Measurements from ENCODE around the gene GATD1. TPM values are rescaled to one million over a fixed set of nuclear protein-coding genes. Genes with fewer than 3 reads are reported as not detected.

The GATD1 gene
- total RNA-seq, 2 donors from 2014 or later: 31.9 to 34.4 TPM

- Mint-ChIP-seq H3K27me3 (ENCODE audit: low read depth) (no peaks in the 10 kb centered on the region), H3K4me1 (ENCODE audit: low read depth) (peaks cover 21% of the 10 kb centered on the region), H3K36me3 (ENCODE audit: insufficient read depth in 2 of 2) (peaks cover 0 to 4% of the 10 kb centered on the region in 2 donors), H3K4me3 (peak overlapping the region; percentile 61 to 91), H3K27ac (no peak overlapping the region), H3K9me3 (no peaks in the 10 kb centered on the region)
- ATAC-seq (replicated peaks in 1 of 2): no peak
- no peak for DNase-seq
Measured at GRCh38 chr11:774873-775592, 2.3 kb downstream of the GATD1 start.

GRCh38 chr11:773830-774229 is 3.5 kb downstream of the GATD1 start:
- H3K27me3 Mint-ChIP-seq (ENCODE audit: low read depth): no peaks in the 10 kb centered on the region
- no peak overlapping the region for H3K4me3 Mint-ChIP-seq
- ATAC-seq (replicated peaks in 1 of 2): no peak
- peaks cover 0 to 4% of the 10 kb centered on the region in 2 donors for H3K36me3 Mint-ChIP-seq (ENCODE audit: insufficient read depth in 2 of 2)
- H3K27ac Mint-ChIP-seq: no peak overlapping the region
- no peaks in the 10 kb centered on the region for H3K9me3 Mint-ChIP-seq
- DNase-seq: no peak
- H3K4me1 Mint-ChIP-seq (ENCODE audit: low read depth): peaks cover 21% of the 10 kb centered on the region

- H3K36me3 Mint-ChIP-seq (ENCODE audit: insufficient read depth in 2 of 2): peaks cover 0 to 4% of the 10 kb centered on the region in 2 donors
Measured at GRCh38 chr11:773425-773824, 3.9 kb downstream of the GATD1 start.

GRCh38 chr11:772429-773390 is 4.6 kb downstream of the GATD1 start:
- no peak overlapping the region for H3K4me3 Mint-ChIP-seq
- no peak overlapping the region for H3K27ac Mint-ChIP-seq
- DNase-seq (no peak), ATAC-seq (replicated peaks in 1 of 2) (no peak)
- peaks cover 0 to 4% of the 10 kb centered on the region in 2 donors for H3K36me3 Mint-ChIP-seq (ENCODE audit: insufficient read depth in 2 of 2)
- no peaks in the 10 kb centered on the region for H3K9me3 Mint-ChIP-seq
- H3K4me1 Mint-ChIP-seq (ENCODE audit: low read depth): peaks cover 21% of the 10 kb centered on the region
- no peaks in the 10 kb centered on the region for H3K27me3 Mint-ChIP-seq (ENCODE audit: low read depth)

More at GRCh38 chr11:773425-773824, 3.9 kb downstream of the GATD1 start:
- H3K27ac Mint-ChIP-seq: no peak overlapping the region
- H3K27me3 Mint-ChIP-seq (ENCODE audit: low read depth): no peaks in the 10 kb centered on the region
- DNase-seq: no peak
- H3K4me3 Mint-ChIP-seq: no peak overlapping the region
- H3K4me1 Mint-ChIP-seq (ENCODE audit: low read depth): peaks cover 21% of the 10 kb centered on the region
- no peak for ATAC-seq (replicated peaks in 1 of 2)
- H3K9me3 Mint-ChIP-seq: no peaks in the 10 kb centered on the region

GRCh38 chr11:771617-772204 is 5.6 kb downstream of the GATD1 start:
- ATAC-seq (replicated peaks in 1 of 2) (no peak), DNase-seq (no peak)
- H3K27ac Mint-ChIP-seq: no peak overlapping the region

GRCh38 chr11:770642-771616 is 6.4 kb downstream of the GATD1 start:
- no peak overlapping the region for H3K27ac Mint-ChIP-seq
- peaks cover 24% of the 10 kb centered on the region for H3K4me1 Mint-ChIP-seq (ENCODE audit: low read depth)
- no peaks in the 10 kb centered on the region for H3K9me3 Mint-ChIP-seq
- H3K4me3 Mint-ChIP-seq: no peak overlapping the region
- H3K36me3 Mint-ChIP-seq (ENCODE audit: insufficient read depth in 2 of 2): peaks cover 0 to 4% of the 10 kb centered on the region in 2 donors
- no peak for ATAC-seq (replicated peaks in 1 of 2)
- no peaks in the 10 kb centered on the region for H3K27me3 Mint-ChIP-seq (ENCODE audit: low read depth)
- no peak for DNase-seq

More at GRCh38 chr11:771617-772204, 5.6 kb downstream of the GATD1 start:
- no peak overlapping the region for H3K4me3 Mint-ChIP-seq
- peaks cover 24% of the 10 kb centered on the region for H3K4me1 Mint-ChIP-seq (ENCODE audit: low read depth)
- H3K9me3 Mint-ChIP-seq: no peaks in the 10 kb centered on the region
- H3K36me3 Mint-ChIP-seq (ENCODE audit: insufficient read depth in 2 of 2): peaks cover 0 to 4% of the 10 kb centered on the region in 2 donors
- no peaks in the 10 kb centered on the region for H3K27me3 Mint-ChIP-seq (ENCODE audit: low read depth)

- DNase-seq (no peak), ATAC-seq (replicated peaks in 1 of 2) (no peak)
- Mint-ChIP-seq H3K4me1 (ENCODE audit: low read depth) (peaks cover 19% of the 10 kb centered on the region), H3K36me3 (ENCODE audit: insufficient read depth in 2 of 2) (peaks cover 0 to 4% of the 10 kb centered on the region in 2 donors), H3K9me3 (no peaks in the 10 kb centered on the region), H3K27me3 (ENCODE audit: low read depth) (no peaks in the 10 kb centered on the region), H3K27ac (no peak overlapping the region), H3K4me3 (no peak overlapping the region)
Measured at GRCh38 chr11:769887-770641, 7.2 kb downstream of the GATD1 start.

GRCh38 chr11:767238-767637 is 10.0 kb downstream of the GATD1 start:
- Mint-ChIP-seq H3K4me3 (no peak overlapping the region), H3K27me3 (ENCODE audit: low read depth) (no peaks in the 10 kb centered on the region), H3K4me1 (ENCODE audit: low read depth) (peaks cover 14% of the 10 kb centered on the region), H3K27ac (no peak overlapping the region), H3K36me3 (ENCODE audit: insufficient read depth in 2 of 2) (peaks cover 0 to 6% of the 10 kb centered on the region in 2 donors), H3K9me3 (no peaks in the 10 kb centered on the region)
- DNase-seq (no peak), ATAC-seq (replicated peaks in 1 of 2) (no peak)

- H3K9me3 Mint-ChIP-seq: no peaks in the 10 kb centered on the region
- H3K4me3 Mint-ChIP-seq: no peak overlapping the region
- H3K4me1 Mint-ChIP-seq (ENCODE audit: low read depth): peaks cover 14% of the 10 kb centered on the region
- H3K27me3 Mint-ChIP-seq (ENCODE audit: low read depth): no peaks in the 10 kb centered on the region
- H3K36me3 Mint-ChIP-seq (ENCODE audit: insufficient read depth in 2 of 2): peaks cover 0 to 7% of the 10 kb centered on the region in 2 donors
- DNase-seq: no peak
- H3K27ac Mint-ChIP-seq: no peak overlapping the region
- no peak for ATAC-seq (replicated peaks in 1 of 2)
Measured at GRCh38 chr11:766936-767210, 10.4 kb downstream of the GATD1 start.

- Mint-ChIP-seq H3K27ac (peak overlapping the region; percentile 1), H3K4me3 (no peak overlapping the region), H3K9me3 (no peaks in the 10 kb centered on the region), H3K4me1 (ENCODE audit: low read depth) (peaks cover 14% of the 10 kb centered on the region), H3K27me3 (ENCODE audit: low read depth) (no peaks in the 10 kb centered on the region), H3K36me3 (ENCODE audit: insufficient read depth in 2 of 2) (peaks cover 0 to 7% of the 10 kb centered on the region in 2 donors)
- peak; percentile 35 to 54 for ATAC-seq (replicated peaks in 1 of 2)
- DNase-seq: no peak
Measured at GRCh38 chr11:766106-766935, 11.0 kb downstream of the GATD1 start.

GRCh38 chr11:765802-766091 is 11.5 kb downstream of the GATD1 start:
- Mint-ChIP-seq H3K27ac (no peak overlapping the region), H3K9me3 (no peaks in the 10 kb centered on the region), H3K36me3 (ENCODE audit: insufficient read depth in 2 of 2) (peaks cover 0 to 7% of the 10 kb centered on the region in 2 donors), H3K4me3 (no peak overlapping the region), H3K4me1 (ENCODE audit: low read depth) (peaks cover 14% of the 10 kb centered on the region), H3K27me3 (ENCODE audit: low read depth) (no peaks in the 10 kb centered on the region)
- DNase-seq (no peak), ATAC-seq (replicated peaks in 1 of 2) (no peak)

Data from activated T-cell treated with anti-CD3 and anti-CD28 coated beads, Interleukin-2, amount 50 U/mL, for 72 hours (primary cell).